Measurements from ENCODE around the gene APPL2.

DNA sequence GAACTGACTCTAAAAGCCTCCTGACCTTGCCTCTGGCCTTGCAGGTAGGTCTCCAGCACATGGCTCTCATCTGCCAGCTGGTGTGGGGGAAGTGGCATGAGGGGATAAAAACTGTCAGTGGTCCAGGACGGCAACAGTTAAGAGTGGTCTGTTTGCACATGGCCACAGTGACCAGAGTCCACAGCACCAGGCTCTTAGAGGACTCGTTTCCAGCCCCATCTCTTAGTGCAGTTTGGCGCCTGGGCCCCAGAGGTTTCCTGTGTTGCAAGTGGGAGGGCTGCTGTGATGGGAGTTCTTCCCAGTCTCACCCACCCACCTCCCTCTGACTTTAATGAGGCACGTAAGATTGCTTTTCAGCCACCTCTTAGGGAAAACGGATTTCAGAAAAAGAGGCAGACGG is 37.0 kb downstream of the APPL2 start:
- TF ChIP-seq, protein P1, sequence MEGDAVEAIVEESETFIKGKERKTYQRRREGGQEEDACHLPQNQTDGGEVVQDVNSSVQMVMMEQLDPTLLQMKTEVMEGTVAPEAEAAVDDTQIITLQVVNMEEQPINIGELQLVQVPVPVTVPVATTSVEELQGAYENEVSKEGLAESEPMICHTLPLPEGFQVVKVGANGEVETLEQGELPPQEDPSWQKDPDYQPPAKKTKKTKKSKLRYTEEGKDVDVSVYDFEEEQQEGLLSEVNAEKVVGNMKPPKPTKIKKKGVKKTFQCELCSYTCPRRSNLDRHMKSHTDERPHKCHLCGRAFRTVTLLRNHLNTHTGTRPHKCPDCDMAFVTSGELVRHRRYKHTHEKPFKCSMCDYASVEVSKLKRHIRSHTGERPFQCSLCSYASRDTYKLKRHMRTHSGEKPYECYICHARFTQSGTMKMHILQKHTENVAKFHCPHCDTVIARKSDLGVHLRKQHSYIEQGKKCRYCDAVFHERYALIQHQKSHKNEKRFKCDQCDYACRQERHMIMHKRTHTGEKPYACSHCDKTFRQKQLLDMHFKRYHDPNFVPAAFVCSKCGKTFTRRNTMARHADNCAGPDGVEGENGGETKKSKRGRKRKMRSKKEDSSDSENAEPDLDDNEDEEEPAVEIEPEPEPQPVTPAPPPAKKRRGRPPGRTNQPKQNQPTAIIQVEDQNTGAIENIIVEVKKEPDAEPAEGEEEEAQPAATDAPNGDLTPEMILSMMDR (IDR thresholded peaks at IDR 0.05): no peak
- no peak for TF ChIP-seq POLR2A (IDR thresholded peaks at IDR 0.05)
